Subcutaneous adipose tissue (tissue), 4 donors: ENCODE results near the gene METTL17. TPM values are rescaled to one million over a fixed set of nuclear protein-coding genes. Genes with fewer than 3 reads are reported as not detected.

Experiments used
- CTCF ChIP-seq: fragments of 450-650 bp; IDR thresholded peaks from one replicate; pipeline ENCODE4 v1.5.1; 2016; ENCODE audit warnings: low read depth, mild to moderate bottlenecking, control low read depth, antibody characterized with exemption, moderate library complexity
- total RNA-seq, 4 donors: library from RNA; depleted of rRNA; stranded (reverse); fragments of >200 nt; gene quantifications; one replicate each; pipeline ENCODE4 v1.1.0, GENCODE V29; 2016

METTL17 gene
- total RNA-seq, 4 donors from 2014 or later, result 66.9 to 85.8 (median 71.2) TPM

GRCh38 chr14:21024585-21025370, 35.0 kb downstream of the METTL17 start, which contains the start of gene NDRG2:
Gene NDRG2, minus strand, starts transcription at chr14:21025061. Its CDS starts 1,746 bp downstream, at chr14:21023315.
- no peak for TF ChIP-seq CTCF

- no peak for TF ChIP-seq CTCF
Measured at GRCh38 chr14:21025371-21026273, 35.8 kb downstream of the METTL17 start.

GRCh38 chr14:21026274-21026987, 36.7 kb downstream of the METTL17 start:
- TF ChIP-seq CTCF, result no peak

GRCh38 chr14:21026988-21027315, 37.2 kb downstream of the METTL17 start:
- TF ChIP-seq CTCF, result no peak

- TF ChIP-seq CTCF, result no peak
Measured at GRCh38 chr14:21029917-21030316, 40.1 kb downstream of the METTL17 start, which contains the start of gene TPPP2. Gene TPPP2, plus strand, starts transcription at chr14:21030217. Its CDS starts 365 bp downstream, at chr14:21030582.

GRCh38 chr14:21030531-21030930, 40.8 kb downstream of the METTL17 start:
- TF ChIP-seq CTCF, result no peak
